ENCODE measurements around the gene OR9A4.

DNA sequence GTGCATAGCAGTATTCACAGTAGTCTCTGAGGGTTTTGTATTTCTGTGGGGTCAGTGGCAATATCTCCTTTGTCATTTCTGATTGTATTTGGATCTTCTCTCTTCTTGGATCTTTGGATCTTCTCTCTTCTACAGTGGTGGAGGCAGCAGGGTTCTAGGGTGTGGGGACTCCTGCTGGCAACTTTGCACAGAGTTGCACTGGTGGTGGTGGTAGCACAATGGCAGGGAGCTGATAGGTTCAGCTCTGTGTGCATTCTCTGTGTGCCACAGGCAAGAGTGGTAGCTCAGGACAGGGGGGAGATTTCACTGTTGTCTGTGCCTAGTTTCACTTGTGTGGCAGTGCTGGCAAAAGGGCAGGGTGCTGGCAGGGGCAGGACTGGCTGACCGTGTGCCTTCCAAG lies 39.8 kb upstream of the OR9A4 start:
- TF ChIP-seq EZH2phosphoT487 (IDR thresholded peaks at IDR 0.05; ENCODE audit: borderline replicate concordance, low read depth, low read length): no peak
- TF ChIP-seq, protein P1, sequence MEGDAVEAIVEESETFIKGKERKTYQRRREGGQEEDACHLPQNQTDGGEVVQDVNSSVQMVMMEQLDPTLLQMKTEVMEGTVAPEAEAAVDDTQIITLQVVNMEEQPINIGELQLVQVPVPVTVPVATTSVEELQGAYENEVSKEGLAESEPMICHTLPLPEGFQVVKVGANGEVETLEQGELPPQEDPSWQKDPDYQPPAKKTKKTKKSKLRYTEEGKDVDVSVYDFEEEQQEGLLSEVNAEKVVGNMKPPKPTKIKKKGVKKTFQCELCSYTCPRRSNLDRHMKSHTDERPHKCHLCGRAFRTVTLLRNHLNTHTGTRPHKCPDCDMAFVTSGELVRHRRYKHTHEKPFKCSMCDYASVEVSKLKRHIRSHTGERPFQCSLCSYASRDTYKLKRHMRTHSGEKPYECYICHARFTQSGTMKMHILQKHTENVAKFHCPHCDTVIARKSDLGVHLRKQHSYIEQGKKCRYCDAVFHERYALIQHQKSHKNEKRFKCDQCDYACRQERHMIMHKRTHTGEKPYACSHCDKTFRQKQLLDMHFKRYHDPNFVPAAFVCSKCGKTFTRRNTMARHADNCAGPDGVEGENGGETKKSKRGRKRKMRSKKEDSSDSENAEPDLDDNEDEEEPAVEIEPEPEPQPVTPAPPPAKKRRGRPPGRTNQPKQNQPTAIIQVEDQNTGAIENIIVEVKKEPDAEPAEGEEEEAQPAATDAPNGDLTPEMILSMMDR (conservative IDR thresholded peaks at IDR 0.05; ENCODE audit: low read length): no peak

Measured in OCI-LY7 (cell line).